ENCODE data around the gene CRELD1. TPM values are rescaled to one million over a fixed set of nuclear protein-coding genes. Genes with fewer than 3 reads are reported as not detected.

The CRELD1 gene
- polyA plus RNA-seq, 3 donors: 16.1 to 23.4 (median 19.2) TPM

DNA sequence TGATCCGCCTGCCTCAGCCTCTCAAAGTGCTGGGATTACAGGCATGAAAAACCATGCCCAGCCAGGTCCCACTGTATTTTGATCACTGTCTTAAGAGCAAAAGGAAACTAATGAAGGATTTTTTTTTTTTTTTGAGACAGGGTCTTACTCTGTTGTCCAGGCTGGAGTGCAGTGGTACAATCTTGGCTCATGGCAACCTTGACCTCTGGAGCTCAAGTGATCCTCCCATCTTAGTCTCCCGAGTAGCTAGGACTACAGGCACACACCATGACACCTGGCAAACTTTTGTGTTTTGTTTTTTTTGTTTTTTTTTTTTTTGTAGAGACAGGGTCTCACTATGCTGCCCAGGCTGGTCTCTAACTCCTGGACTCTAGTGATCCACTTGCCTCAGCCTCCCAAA, 46.6 kb downstream of the CRELD1 start:
- no peak overlapping the region for H3K4me2 ChIP-seq (replicated peaks; ENCODE audit: extremely low read depth, low read length, poor library complexity, severe bottlenecking)
- H3K4me3 Mint-ChIP-seq: no peak overlapping the region
- intact Hi-C loops (cut with micrococcal nuclease): no loop called here
- peaks cover 37 to 45% of the 10 kb centered on the region in 2 donors for H3K4me1 ChIP-seq (ENCODE audit: control insufficient read depth in 1 of 2, insufficient read depth in 2 of 2, low read length in 2 of 2)
- peaks cover 14% of the 10 kb centered on the region for H4K20me1 ChIP-seq (ENCODE audit: insufficient read depth, low read length)
- H3K27ac ChIP-seq (ENCODE audit: low read depth in 1 of 2, low read length in 2 of 2): peak overlapping the region; percentile 70 to 78
- TF ChIP-seq, protein P1, sequence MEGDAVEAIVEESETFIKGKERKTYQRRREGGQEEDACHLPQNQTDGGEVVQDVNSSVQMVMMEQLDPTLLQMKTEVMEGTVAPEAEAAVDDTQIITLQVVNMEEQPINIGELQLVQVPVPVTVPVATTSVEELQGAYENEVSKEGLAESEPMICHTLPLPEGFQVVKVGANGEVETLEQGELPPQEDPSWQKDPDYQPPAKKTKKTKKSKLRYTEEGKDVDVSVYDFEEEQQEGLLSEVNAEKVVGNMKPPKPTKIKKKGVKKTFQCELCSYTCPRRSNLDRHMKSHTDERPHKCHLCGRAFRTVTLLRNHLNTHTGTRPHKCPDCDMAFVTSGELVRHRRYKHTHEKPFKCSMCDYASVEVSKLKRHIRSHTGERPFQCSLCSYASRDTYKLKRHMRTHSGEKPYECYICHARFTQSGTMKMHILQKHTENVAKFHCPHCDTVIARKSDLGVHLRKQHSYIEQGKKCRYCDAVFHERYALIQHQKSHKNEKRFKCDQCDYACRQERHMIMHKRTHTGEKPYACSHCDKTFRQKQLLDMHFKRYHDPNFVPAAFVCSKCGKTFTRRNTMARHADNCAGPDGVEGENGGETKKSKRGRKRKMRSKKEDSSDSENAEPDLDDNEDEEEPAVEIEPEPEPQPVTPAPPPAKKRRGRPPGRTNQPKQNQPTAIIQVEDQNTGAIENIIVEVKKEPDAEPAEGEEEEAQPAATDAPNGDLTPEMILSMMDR (IDR thresholded peaks at IDR 0.05): no peak
- H2AFZ ChIP-seq (ENCODE audit: insufficient read depth, low read depth, low read length, poor library complexity, severe bottlenecking): no peak overlapping the region
- peaks cover 41% of the 10 kb centered on the region for H3K4me1 Mint-ChIP-seq
- H3K79me2 ChIP-seq (ENCODE audit: insufficient read depth, low read length): peaks cover 67% of the 10 kb centered on the region
- WGBS (ENCODE audit: insufficient coverage): 100% methylated on average over 1 of the region's 2 CpGs
- peak overlapping the region; percentile 78 to 92 (median 88) for H3K27ac Mint-ChIP-seq
- peak overlapping the region; percentile 27 for H3K9ac ChIP-seq (ENCODE audit: insufficient read depth, low read length, poor library complexity, severe bottlenecking)
- peaks cover 19 to 60% of the 10 kb centered on the region in 2 donors for H3K36me3 ChIP-seq (replicated peaks in 1 of 2; ENCODE audit: control insufficient read depth in 1 of 2, insufficient read depth in 2 of 2, low read length in 2 of 2)
- no peaks in the 10 kb centered on the region for H3K27me3 ChIP-seq (ENCODE audit: control insufficient read depth in 2 of 2, insufficient read depth in 2 of 2, low read length in 2 of 2)
- no peaks in the 10 kb centered on the region for H3K27me3 Mint-ChIP-seq (ENCODE audit: low read depth in 3 of 3)
- H3K36me3 Mint-ChIP-seq: peaks cover 27 to 65% of the 10 kb centered on the region in 2 donors
- no peak overlapping the region for H3K4me3 ChIP-seq (replicated peaks in 1 of 3; ENCODE audit: low read depth in 2 of 3, low read length in 3 of 3)
- no peak for DNase-seq
- no peaks in the 10 kb centered on the region for H3K9me3 Mint-ChIP-seq
- H3K9me3 ChIP-seq (replicated peaks in 1 of 2; ENCODE audit: control insufficient read depth in 1 of 2, insufficient read depth in 1 of 2, low read length in 2 of 2): no peaks in the 10 kb centered on the region

- intact Hi-C loops (cut with micrococcal nuclease): loop anchor here in 1 of 2 donors (5.0 kb wide), 1 partner anchor 54 kb away; the partner anchor contains the start of gene CRELD1
- H4K20me1 ChIP-seq (ENCODE audit: insufficient read depth, low read length): peaks cover 6% of the 10 kb centered on the region
- Mint-ChIP-seq H3K9me3 (no peaks in the 10 kb centered on the region), H3K4me1 (peaks cover 23% of the 10 kb centered on the region), H3K36me3 (peaks cover 2 to 21% of the 10 kb centered on the region in 2 donors), H3K27ac (peak overlapping the region; percentile 96 to 98 (median 97)), H3K4me3 (peak overlapping the region; percentile 93 to 95), H3K27me3 (ENCODE audit: low read depth in 3 of 3) (no peaks in the 10 kb centered on the region)
- WGBS (ENCODE audit: insufficient coverage): 1% methylated on average over 16 of the region's 17 CpGs
- TF ChIP-seq, protein P1 (IDR thresholded peaks at IDR 0.05): no peak
- no peak for DNase-seq
- peak overlapping the region; percentile 86 for H2AFZ ChIP-seq (ENCODE audit: insufficient read depth, low read depth, low read length, poor library complexity, severe bottlenecking)
- peak overlapping the region; percentile 79 to 99 (median 93) for H3K4me3 ChIP-seq (replicated peaks in 1 of 3; ENCODE audit: low read depth in 2 of 3, low read length in 3 of 3)
- H3K27ac ChIP-seq (ENCODE audit: low read depth in 1 of 2, low read length in 2 of 2): peak overlapping the region; percentile 83 to 99
- H3K4me2 ChIP-seq (replicated peaks; ENCODE audit: extremely low read depth, low read length, poor library complexity, severe bottlenecking): peak overlapping the region; percentile 86
- no peaks in the 10 kb centered on the region for H3K27me3 ChIP-seq (ENCODE audit: control insufficient read depth in 2 of 2, insufficient read depth in 2 of 2, low read length in 2 of 2)
- peaks cover 8 to 22% of the 10 kb centered on the region in 2 donors for H3K36me3 ChIP-seq (replicated peaks in 1 of 2; ENCODE audit: control insufficient read depth in 1 of 2, insufficient read depth in 2 of 2, low read length in 2 of 2)
- H3K79me2 ChIP-seq (ENCODE audit: insufficient read depth, low read length): peaks cover 76% of the 10 kb centered on the region
- no peaks in the 10 kb centered on the region for H3K9me3 ChIP-seq (replicated peaks in 1 of 2; ENCODE audit: control insufficient read depth in 1 of 2, insufficient read depth in 1 of 2, low read length in 2 of 2)
- H3K4me1 ChIP-seq (ENCODE audit: control insufficient read depth in 1 of 2, insufficient read depth in 2 of 2, low read length in 2 of 2): peaks cover 22 to 28% of the 10 kb centered on the region in 2 donors
- peak overlapping the region; percentile 93 for H3K9ac ChIP-seq (ENCODE audit: insufficient read depth, low read length, poor library complexity, severe bottlenecking)
Measured at GRCh38 chr3:9986230-9986725, 52.6 kb downstream of the CRELD1 start.
